Smooth muscle cell (in vitro differentiated cells): ENCODE data around the gene SGCD. TPM values are rescaled to one million over a fixed set of nuclear protein-coding genes. Genes with fewer than 3 reads are reported as not detected.

Experiments
- DNase-seq: peaks from one replicate; lab custom pipeline; 2025; ENCODE audit not compliant: unreplicated experiment; lab: John Stamatoyannopoulos, UW
- H2AFZ ChIP-seq: fragments of 200-600 bp; sonication (generic); 2 replicates; pipeline ENCODE4 v1.6.0; 2016; ENCODE audit warnings: antibody characterized with exemption, low read depth, mild to moderate bottlenecking
- H3F3A ChIP-seq: fragments of 200-600 bp; sonication (generic); 2 replicates; pipeline ENCODE4 v1.6.0; 2017; ENCODE audit warnings: antibody characterized with exemption, low read depth
- H3K27ac ChIP-seq: fragments of 200-600 bp; sonication (generic); 2 replicates; pipeline ENCODE4 v1.5.1; 2016; ENCODE audit warnings: low read depth, mild to moderate bottlenecking
- H3K27me3 ChIP-seq: fragments of 200-600 bp; sonication (generic); 2 replicates; pipeline ENCODE4 v1.6.1; 2016; ENCODE audit warnings: low read depth, mild to moderate bottlenecking
- H3K36me3 ChIP-seq: fragments of 200-600 bp; sonication (generic); 2 replicates; pipeline ENCODE4 v1.5.1; 2016; ENCODE audit warnings: low read depth
- H3K4me1 ChIP-seq: fragments of 200-600 bp; sonication (generic); 2 replicates; pipeline ENCODE4 v1.5.1; 2016; ENCODE audit warnings: low read depth
- H3K4me2 ChIP-seq: fragments of 200-600 bp; sonication (generic); 2 replicates; pipeline ENCODE4 v1.6.0; 2016; ENCODE audit warnings: mild to moderate bottlenecking
- H3K4me3 ChIP-seq: fragments of 200-600 bp; sonication (generic); 2 replicates; pipeline ENCODE4 v1.5.1; 2016; ENCODE audit warnings: mild to moderate bottlenecking
- H3K79me2 ChIP-seq: fragments of 200-600 bp; sonication (generic); 2 replicates; pipeline ENCODE4 v1.6.0; 2016; ENCODE audit warnings: low read depth, mild to moderate bottlenecking
- H3K9ac ChIP-seq: fragments of 200-600 bp; sonication (generic); 2 replicates; pipeline ENCODE4 v1.6.0; 2016; ENCODE audit warnings: low read depth
- H3K9me3 ChIP-seq: fragments of 200-600 bp; sonication (generic); replicated peaks from 2 replicates; pipeline ENCODE4 v1.5.1; 2016; ENCODE audit warnings: low read depth
- H4K20me1 ChIP-seq: fragments of 200-600 bp; sonication (generic); 2 replicates; pipeline ENCODE4 v1.6.0; 2016; ENCODE audit warnings: low read depth
- CTCF ChIP-seq: fragments of 200-600 bp; sonication (generic); IDR thresholded peaks from 2 replicates; pipeline ENCODE4 v1.5.1; 2017; ENCODE audit warnings: borderline replicate concordance, mild to moderate bottlenecking, antibody characterized with exemption; ENCODE audit not compliant: insufficient read depth, poor library complexity, severe bottlenecking
- WGBS: methylation state at CpG from one replicate; pipeline ENCODE4 v1.1.7; 2016; ENCODE audit warnings: low lambda C conversion rate; 5-methylcytosine and 5-hydroxymethylcytosine counted together
- polyA plus RNA-seq: library from polyadenylated mRNA; unstranded; fragments of >200 nt; fragmentation: Nextera tagmentation; extraction: Ambion mirVana; gene quantifications from 2 replicates; pipeline ENCODE4 v1.2.1, GENCODE V29; 2016
- total RNA-seq: library from RNA; depleted of rRNA; stranded (reverse); fragments of >200 nt; gene quantifications from 2 replicates; pipeline ENCODE4 v1.2.3, GENCODE V29; 2014

The SGCD gene
- total and polyA plus RNA-seq, 2 experiments from 2014 or later: 1.6 to 3.5 TPM

- no peaks in the 10 kb centered on the region for H3K79me2 ChIP-seq
- H4K20me1 ChIP-seq: no peaks in the 10 kb centered on the region
- WGBS: 60% methylated on average over 4 of the region's 4 CpGs
- no peaks in the 10 kb centered on the region for H3K36me3 ChIP-seq
- H3K27me3 ChIP-seq: no peaks in the 10 kb centered on the region
- H3K27ac ChIP-seq: no peak overlapping the region
- no peaks in the 10 kb centered on the region for H3K9me3 ChIP-seq
- no peak for TF ChIP-seq CTCF
- no peak overlapping the region for H2AFZ ChIP-seq
- DNase-seq: no peak
- no peak overlapping the region for H3K4me3 ChIP-seq
- no peak overlapping the region for H3K4me2 ChIP-seq
- no peaks in the 10 kb centered on the region for H3K4me1 ChIP-seq
- no peak overlapping the region for H3K9ac ChIP-seq
- no peaks in the 10 kb centered on the region for H3F3A ChIP-seq
Observed at GRCh38 chr5:156779436-156779835, 452.5 kb downstream of the SGCD start.

- no peaks in the 10 kb centered on the region for H3K9me3 ChIP-seq
- no peak for TF ChIP-seq CTCF
- H3K4me3 ChIP-seq: no peak overlapping the region
- H3K27ac ChIP-seq: no peak overlapping the region
- H3K36me3 ChIP-seq: no peaks in the 10 kb centered on the region
- H3F3A ChIP-seq: no peaks in the 10 kb centered on the region
- no peak overlapping the region for H3K9ac ChIP-seq
- H4K20me1 ChIP-seq: no peaks in the 10 kb centered on the region
- 96% methylated on average over 5 of the region's 5 CpGs for WGBS
- no peaks in the 10 kb centered on the region for H3K27me3 ChIP-seq
- H3K79me2 ChIP-seq: no peaks in the 10 kb centered on the region
- no peak for DNase-seq
- H2AFZ ChIP-seq: no peak overlapping the region
- no peak overlapping the region for H3K4me2 ChIP-seq
- H3K4me1 ChIP-seq: no peaks in the 10 kb centered on the region
Observed at GRCh38 chr5:156783092-156783491, 456.1 kb downstream of the SGCD start.

GRCh38 chr5:156794687-156795086, 467.7 kb downstream of the SGCD start:
- 75% methylated on average over 2 of the region's 2 CpGs for WGBS
- no peaks in the 10 kb centered on the region for H3K9me3 ChIP-seq
- no peak overlapping the region for H3K4me3 ChIP-seq
- H2AFZ ChIP-seq: no peak overlapping the region
- DNase-seq: no peak
- no peak overlapping the region for H3K27ac ChIP-seq
- H3K9ac ChIP-seq: no peak overlapping the region
- no peaks in the 10 kb centered on the region for H3F3A ChIP-seq
- no peaks in the 10 kb centered on the region for H3K27me3 ChIP-seq
- no peaks in the 10 kb centered on the region for H3K79me2 ChIP-seq
- TF ChIP-seq CTCF: no peak
- no peaks in the 10 kb centered on the region for H4K20me1 ChIP-seq
- no peaks in the 10 kb centered on the region for H3K36me3 ChIP-seq
- H3K4me1 ChIP-seq: no peaks in the 10 kb centered on the region
- H3K4me2 ChIP-seq: no peak overlapping the region

GRCh38 chr5:156798201-156798600, 471.2 kb downstream of the SGCD start:
- Histone ChIP-seq H3F3A (no peaks in the 10 kb centered on the region), H3K9me3 (no peaks in the 10 kb centered on the region), H3K4me3 (no peak overlapping the region), H3K79me2 (no peaks in the 10 kb centered on the region), H4K20me1 (no peaks in the 10 kb centered on the region), H3K36me3 (no peaks in the 10 kb centered on the region), H3K4me2 (no peak overlapping the region), H3K27ac (no peak overlapping the region), H3K9ac (no peak overlapping the region), H3K27me3 (no peaks in the 10 kb centered on the region), H3K4me1 (peaks cover 20% of the 10 kb centered on the region), H2AFZ (no peak overlapping the region)
- 47% methylated on average over 1 of the region's 1 CpG for WGBS
- no peak for TF ChIP-seq CTCF
- DNase-seq: no peak
